NCI-H510A treated with DMSO at 0.1 percent for 48 hours (cell line): ENCODE results near the gene CDH20.

Experiments
- DNase-seq: peaks from one replicate; lab custom pipeline; 2025; lab: John Stamatoyannopoulos, UW

The CDH20 gene

DNA sequence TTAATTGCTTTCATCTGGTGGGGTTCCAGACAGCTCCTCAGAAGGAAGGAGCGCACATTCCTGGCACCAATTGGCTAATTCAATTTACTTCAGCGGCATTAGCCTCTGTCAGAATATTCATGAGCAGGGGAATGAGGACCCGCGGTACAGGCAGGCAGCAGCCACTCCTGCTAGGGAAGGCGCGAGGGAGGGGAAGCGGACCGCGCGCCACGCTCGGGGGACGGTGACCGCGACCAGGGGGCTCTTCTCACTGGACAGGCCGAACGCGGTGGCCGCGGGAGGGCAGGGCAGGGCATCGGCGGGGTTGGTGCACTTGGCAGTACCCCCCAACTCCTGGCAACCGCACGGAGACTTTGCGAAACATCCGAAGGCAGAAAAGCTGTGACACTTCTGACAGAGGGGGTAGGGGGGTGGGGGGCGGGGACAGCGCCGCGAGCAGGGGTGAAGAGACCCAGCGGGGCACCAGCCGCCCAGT is at the start of gene CDH20:
Gene CDH20 (plus strand): TSS at position 160 of the 475 bp plus-strand sequence.
- no peak for DNase-seq

GRCh38 chr18:61284039-61284438 is 49.2 kb upstream of the CDH20 start:
- no peak for DNase-seq

GRCh38 chr18:61285777-61286176 is 47.5 kb upstream of the CDH20 start:
- no peak for DNase-seq

DNA sequence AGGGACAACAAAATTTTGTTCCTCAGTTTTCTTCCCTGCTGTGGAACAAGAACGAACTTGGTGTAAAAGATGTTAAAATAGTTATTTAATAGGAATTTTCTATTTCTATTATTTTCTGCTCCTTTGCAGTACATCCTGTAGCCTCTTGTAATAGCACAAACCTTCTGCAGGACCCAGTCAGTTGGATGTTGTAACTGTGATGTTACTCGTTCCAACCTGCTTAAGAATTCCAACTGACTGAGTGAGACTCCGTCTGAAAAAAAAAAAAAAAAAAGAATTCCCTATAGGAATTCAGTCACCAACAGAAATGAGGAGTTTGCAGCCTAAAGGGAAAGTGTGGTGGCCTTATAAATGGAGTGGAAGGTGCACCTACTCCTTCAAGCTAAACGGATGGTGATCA is 46.4 kb upstream of the CDH20 start:
- no peak for DNase-seq

GRCh38 chr18:61290616-61291015 is 42.6 kb upstream of the CDH20 start:
- DNase-seq, result no peak

DNA sequence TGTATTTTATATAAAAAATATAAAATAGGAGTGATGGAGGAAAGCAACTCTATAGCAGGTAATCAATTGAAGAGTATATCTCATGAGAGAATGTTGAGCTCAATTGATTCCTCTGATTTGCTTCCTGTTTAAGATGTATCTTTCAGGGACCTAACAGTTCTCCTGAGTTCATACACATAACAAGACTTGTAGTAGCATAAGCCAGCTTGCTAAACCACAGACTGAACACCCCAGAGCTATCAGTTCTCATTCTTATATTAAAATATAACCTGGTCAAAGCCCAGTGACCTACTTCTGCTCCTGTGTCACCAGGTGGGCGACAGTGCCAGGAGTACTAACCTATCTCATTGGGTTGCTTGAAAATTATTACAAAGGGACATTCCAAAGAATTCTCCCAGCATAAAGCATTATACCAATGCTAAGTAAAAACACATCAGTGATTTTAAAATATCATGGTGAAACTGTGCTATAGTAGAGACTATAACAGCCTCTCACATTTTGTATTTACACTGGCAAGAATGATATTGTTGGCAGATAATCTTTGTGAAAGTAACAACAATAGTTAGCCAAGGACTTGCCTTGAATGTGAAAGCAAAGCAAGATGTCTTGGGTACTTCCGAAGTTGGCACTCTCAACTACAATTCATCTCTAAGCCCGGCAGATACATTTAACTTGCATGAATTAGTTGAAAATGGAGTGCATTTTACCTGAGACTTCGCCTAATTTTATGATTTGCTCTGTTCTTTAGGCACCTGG is 40.8 kb upstream of the CDH20 start:
- no peak for DNase-seq

DNA sequence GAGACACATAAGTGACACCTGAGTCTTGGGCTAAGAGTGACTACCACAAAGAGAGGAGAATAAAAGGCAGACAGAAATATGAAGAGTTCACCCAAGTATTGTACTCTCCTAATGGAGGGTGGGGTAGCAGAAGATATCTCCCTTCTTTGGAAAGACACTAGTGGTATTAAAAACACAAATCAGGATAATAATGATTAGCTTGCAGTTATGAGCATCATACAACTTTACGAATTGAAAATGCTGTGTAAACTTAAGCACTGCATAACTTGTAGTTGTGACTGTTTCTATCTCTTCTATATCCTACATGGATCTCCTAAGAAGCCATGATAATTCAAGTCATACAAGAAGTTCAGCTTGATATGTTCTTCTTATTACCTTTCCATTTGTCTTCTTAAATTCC is 38.1 kb upstream of the CDH20 start:
- no peak for DNase-seq

DNA sequence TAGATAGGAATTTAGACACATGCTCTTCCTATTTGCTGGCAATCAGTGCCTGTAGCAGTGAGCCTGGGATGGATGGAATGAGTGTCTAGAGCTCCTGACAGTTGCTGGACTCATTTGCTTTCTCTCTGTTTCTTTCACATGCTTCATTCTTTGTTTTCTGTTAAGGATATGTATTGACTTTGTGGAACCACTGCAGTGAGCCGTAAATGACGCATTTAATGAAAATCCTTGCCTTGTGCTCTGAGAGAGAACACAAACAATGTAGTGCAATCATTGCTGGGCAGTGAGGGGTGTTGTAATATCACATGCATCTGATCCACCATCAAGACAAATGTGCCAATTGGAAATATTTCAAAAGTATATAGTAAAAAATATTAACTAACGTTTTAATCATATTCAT is 25.2 kb upstream of the CDH20 start:
- no peak for DNase-seq

- no peak for DNase-seq
Measured at GRCh38 chr18:61308795-61309393, 24.3 kb upstream of the CDH20 start.

DNA sequence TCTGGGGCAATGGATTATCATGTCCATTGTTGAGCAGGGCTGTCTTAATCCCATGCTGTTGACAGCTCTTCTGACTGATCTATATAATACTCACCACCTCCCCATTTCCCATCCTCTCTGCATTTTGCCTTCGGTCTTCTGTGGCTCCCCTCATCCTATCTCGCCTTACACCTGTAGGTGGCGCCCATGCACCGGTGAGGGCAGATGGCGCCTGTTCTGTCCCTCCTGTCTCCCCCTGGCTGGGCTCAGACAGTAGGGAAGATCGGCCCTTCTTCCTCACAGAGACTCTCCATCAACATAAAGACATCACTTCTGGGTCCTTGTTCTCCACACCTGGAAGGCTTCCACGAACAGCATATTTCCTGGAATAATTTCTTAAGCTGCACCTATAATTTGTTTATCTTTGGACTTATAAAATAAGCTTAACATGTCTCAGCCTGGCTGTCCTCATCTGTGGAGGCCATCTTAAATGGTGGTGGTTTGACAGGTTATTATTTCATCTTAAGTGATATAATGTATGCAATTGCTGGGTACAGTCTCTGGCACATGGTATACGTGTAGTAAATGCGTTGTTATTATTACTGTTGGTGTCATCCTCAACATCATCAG is 10.9 kb upstream of the CDH20 start:
- DNase-seq, result peak; percentile 42

GRCh38 chr18:61323951-61324350 is 9.3 kb upstream of the CDH20 start:
- DNase-seq, result no peak

DNA sequence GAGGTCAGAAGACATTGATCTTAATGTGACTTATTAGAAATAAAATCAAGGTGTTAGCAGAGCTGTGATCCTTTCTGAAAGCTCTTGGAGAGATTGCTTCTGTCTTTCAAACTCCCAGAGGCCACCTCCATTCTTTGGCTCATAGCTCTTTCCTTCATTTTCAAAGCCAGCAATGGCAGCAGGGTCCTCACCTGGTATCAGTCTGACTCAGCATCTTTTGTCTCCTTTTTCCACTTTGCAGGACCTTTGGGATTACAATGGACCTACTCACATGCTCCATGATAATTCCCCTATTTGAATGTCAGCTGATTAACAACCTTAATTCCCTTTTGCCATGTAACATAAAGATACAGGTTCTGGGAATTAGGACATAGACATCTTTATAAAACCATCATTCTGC is 6.8 kb upstream of the CDH20 start:
- DNase-seq, result no peak

DNA sequence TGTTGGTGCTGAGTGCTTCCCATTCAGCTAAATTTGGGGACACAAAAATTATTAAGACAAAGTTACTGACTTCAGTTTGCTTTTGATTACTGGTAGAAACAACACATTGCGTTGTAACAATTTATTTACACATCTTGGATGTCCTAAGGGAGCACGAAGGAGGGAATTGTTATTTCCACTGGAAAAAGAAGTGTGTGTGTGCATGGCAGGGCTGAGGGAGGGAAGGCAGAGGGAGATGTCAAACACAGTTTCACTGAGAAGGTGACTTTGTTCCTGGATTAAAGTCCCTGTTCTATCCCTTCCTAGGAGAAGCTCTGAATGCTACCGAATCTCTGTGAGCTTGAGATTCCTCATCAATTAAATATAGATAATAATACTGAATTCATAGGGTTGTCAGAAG is 3.8 kb upstream of the CDH20 start:
- DNase-seq, result no peak

GRCh38 chr18:61331051-61331450 is 2.2 kb upstream of the CDH20 start:
- DNase-seq, result no peak

GRCh38 chr18:61333746-61334490 is 688 bp downstream of the CDH20 start:
- DNase-seq, result peak; percentile 25

DNA sequence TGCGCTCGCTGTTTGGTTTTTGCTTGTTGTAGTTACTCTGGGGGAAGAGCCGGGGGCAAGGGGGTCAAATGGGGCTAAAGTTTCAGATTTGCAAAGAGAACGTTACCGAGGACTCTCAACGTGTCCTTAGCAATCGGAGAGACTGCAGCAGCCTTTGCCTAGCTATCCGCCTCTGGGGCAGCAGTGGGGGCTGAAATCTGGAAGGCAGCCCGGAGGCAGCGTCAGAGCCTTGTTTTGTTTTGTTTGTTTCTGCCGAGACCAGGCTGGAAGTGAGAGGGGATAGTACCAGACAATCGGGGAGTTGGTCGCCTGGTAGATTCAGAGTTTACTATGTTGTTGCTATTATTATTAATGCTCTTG is 1.2 kb downstream of the CDH20 start:
- peak; percentile 15 for DNase-seq

DNA sequence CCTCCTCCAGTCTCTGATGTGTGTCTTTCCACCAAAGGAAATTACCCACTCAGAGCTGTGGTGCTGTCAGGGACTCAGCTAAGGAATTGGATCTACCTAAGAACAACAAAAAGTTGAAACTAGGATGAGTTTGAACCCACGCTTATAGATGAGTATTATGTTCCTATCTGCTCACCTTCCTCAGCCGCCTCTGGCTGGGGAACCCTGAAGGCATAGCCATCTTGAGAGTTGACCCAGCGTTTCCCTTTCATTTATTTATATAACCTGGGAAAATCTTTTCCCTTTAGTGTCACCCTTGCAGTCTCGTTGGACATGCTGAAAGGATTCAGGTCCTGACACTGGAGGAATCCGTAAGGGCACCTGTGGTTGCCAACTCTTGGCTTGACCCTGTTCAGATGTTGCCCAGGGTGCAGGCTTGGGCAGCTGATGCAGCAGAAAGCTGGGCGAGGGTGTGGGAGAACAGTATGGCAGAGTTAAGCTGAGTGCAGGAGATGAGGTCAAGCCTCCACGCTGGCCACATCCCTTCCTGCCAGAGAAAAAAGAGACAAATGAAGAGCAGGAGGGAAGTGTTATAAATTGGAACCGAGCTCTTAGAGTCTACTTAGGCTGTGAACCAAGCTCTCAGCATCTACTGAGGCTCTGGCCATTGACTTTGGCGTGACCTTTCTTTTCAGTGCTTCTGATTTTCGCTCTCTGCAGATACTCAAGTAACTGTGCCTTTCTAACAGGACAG is 1.9 kb downstream of the CDH20 start:
- DNase-seq, result no peak

- no peak for DNase-seq
Measured at GRCh38 chr18:61335684-61336555, 2.7 kb downstream of the CDH20 start.

- no peak for DNase-seq
Measured at GRCh38 chr18:61336766-61337165, 3.5 kb downstream of the CDH20 start.

DNA sequence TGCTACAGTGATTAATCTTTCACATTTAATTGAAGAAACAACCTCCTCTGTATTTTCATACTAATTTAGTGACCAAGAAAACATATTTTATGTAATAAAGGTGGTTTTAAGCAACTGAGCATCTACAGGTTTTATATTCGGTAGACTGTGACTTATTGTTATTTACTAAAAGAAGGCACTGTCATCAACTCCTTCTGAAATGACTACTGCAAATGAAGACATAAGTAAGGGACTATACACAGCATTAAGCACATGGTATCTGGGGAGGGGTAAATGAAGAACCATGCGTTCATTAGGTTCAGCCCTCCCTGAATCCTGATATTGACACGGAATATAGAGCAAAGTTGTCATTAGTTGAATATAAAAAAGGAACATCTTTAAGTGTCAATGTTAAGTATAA is 4.3 kb downstream of the CDH20 start:
- no peak for DNase-seq

DNA sequence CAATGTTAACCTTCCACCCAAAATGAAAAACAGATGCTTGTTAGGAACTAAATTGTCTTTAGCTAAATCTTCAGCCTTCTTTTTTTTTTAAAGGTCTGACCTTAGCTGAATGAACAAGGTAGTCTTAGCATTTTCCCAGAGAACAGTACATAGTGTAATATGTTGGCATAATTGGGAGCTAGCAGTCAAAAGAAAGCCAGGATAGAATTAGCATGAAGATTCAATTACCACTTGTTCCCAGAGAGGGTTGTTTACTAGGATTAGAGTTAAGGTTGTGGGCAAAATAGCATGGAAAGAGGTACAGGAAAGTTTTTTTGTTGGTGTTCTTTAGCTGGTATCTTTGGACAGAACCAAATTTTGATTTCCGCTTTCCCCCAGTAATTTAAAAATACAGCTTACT is 6.9 kb downstream of the CDH20 start:
- DNase-seq, result no peak
